Neuronal stem cell (in vitro differentiated cells): Measurements from ENCODE around the gene KRT80.

Source experiments
- DNase-seq: peaks from one replicate; pipeline ENCODE4 v3.0.0-alpha.2; 2013; ENCODE audit warnings: low spot score
- H2AFZ ChIP-seq: one replicate; pipeline ENCODE4 v1.6.1; 2013; ENCODE audit warnings: mild to moderate bottlenecking, low read length, inconsistent platforms
- H2AK5ac ChIP-seq: 2 replicates; pipeline ENCODE4 v1.6.1; 2013; ENCODE audit warnings: low read depth, mild to moderate bottlenecking, inconsistent platforms, low read length, moderate library complexity, mixed read lengths
- H2BK120ac ChIP-seq: 2 replicates; pipeline ENCODE4 v1.6.1; 2013; ENCODE audit warnings: low read depth, mild to moderate bottlenecking, inconsistent platforms, low read length, moderate library complexity, mixed read lengths
- H2BK12ac ChIP-seq: one replicate; pipeline ENCODE4 v1.6.1; 2013; ENCODE audit warnings: low read length, inconsistent platforms
- H2BK15ac ChIP-seq: 2 replicates; pipeline ENCODE4 v1.6.1; 2013; ENCODE audit warnings: mild to moderate bottlenecking, low read length, inconsistent platforms, mixed read lengths
- H2BK5ac ChIP-seq: one replicate; pipeline ENCODE4 v1.6.1; 2013; ENCODE audit warnings: inconsistent platforms, mild to moderate bottlenecking, low read length, moderate library complexity
- H3K14ac ChIP-seq: one replicate; pipeline ENCODE4 v1.6.1; 2013; ENCODE audit warnings: low read length, inconsistent platforms
- H3K18ac ChIP-seq: 2 replicates; pipeline ENCODE4 v1.6.1; 2013; ENCODE audit warnings: low read length, inconsistent platforms
- H3K23ac ChIP-seq: 2 replicates; pipeline ENCODE4 v1.6.1; 2013; ENCODE audit warnings: low read depth, mild to moderate bottlenecking, mixed read lengths, low read length, inconsistent platforms; ENCODE audit not compliant: poor library complexity
- H3K27ac ChIP-seq: replicated peaks from 3 replicates; pipeline ENCODE4 v1.5.1; 2013; ENCODE audit warnings: low read length, inconsistent platforms
- H3K27me3 ChIP-seq, 3 experiments: 2 replicates each; pipeline ENCODE4 v1.6.1; 2013; ENCODE audit warnings: low read length in 3 of 3, mild to moderate bottlenecking in 2 of 3, inconsistent platforms in 1 of 3, low read depth in 1 of 3, mixed read lengths in 1 of 3, moderate library complexity in 1 of 3; ENCODE audit not compliant: control insufficient read depth in 3 of 3, insufficient read depth in 3 of 3
- H3K36me3 ChIP-seq, 2 donors: replicated peaks in 1 of 2; 2 replicates each; pipeline ENCODE4 v1.6.1; 2013; ENCODE audit warnings: low read length in 2 of 2; ENCODE audit not compliant: control insufficient read depth in 2 of 2, insufficient read depth in 2 of 2
- H3K4ac ChIP-seq: 2 replicates; pipeline ENCODE4 v1.6.1; 2013; ENCODE audit warnings: inconsistent platforms, mild to moderate bottlenecking, low read length, moderate library complexity
- H3K4me1 ChIP-seq, 2 donors: 1 replicate in 1 of 2; 2 replicates in 1 of 2; pipeline ENCODE4 v1.6.1; 2013; ENCODE audit warnings: low read length in 2 of 2, low read depth in 1 of 2; ENCODE audit not compliant: control insufficient read depth in 2 of 2, insufficient read depth in 1 of 2
- H3K4me2 ChIP-seq: one replicate; pipeline ENCODE4 v1.6.1; 2013; ENCODE audit warnings: mild to moderate bottlenecking, low read length, inconsistent platforms; ENCODE audit not compliant: insufficient read depth, poor library complexity, severe bottlenecking
- H3K4me3 ChIP-seq, 2 donors: 2 replicates each; pipeline ENCODE4 v1.5.1; 2013; ENCODE audit warnings: low read length in 2 of 2, mild to moderate bottlenecking in 2 of 2, inconsistent platforms in 1 of 2, moderate library complexity in 1 of 2
- H3K79me1 ChIP-seq: one replicate; pipeline ENCODE4 v1.6.1; 2013; ENCODE audit warnings: low read depth, mild to moderate bottlenecking, inconsistent platforms, low read length, moderate library complexity
- H3K9ac ChIP-seq: one replicate; pipeline ENCODE4 v1.6.1; 2013; ENCODE audit warnings: mild to moderate bottlenecking, low read depth, low read length, inconsistent platforms; ENCODE audit not compliant: poor library complexity
- H3K9me3 ChIP-seq, 2 donors: replicated peaks in 1 of 2; 2 replicates each; pipeline versions ENCODE3 to v1.6.1; 2013; ENCODE audit warnings: low read length in 2 of 2, mild to moderate bottlenecking in 2 of 2, inconsistent platforms in 1 of 2, low read depth in 1 of 2, mixed read lengths in 1 of 2, moderate library complexity in 1 of 2; ENCODE audit not compliant: control insufficient read depth in 2 of 2, insufficient read depth in 1 of 2
- H4K8ac ChIP-seq: one replicate; pipeline ENCODE4 v1.6.1; 2013; ENCODE audit warnings: low read depth, mild to moderate bottlenecking, inconsistent platforms, low read length, moderate library complexity
- H4K91ac ChIP-seq: one replicate; pipeline ENCODE4 v1.6.1; 2013; ENCODE audit warnings: low read length, low read depth, mild to moderate bottlenecking, inconsistent platforms; ENCODE audit not compliant: poor library complexity
- WGBS, 2 donors: extraction: QIAGEN DNeasy Blood & Tissue Kit; methylation state at CpG; one replicate each; pipeline ENCODE4 v1.1.7; 2013; ENCODE audit warnings: missing lambda C conversion rate in 2 of 2, mixed read lengths in 1 of 2; ENCODE audit not compliant: insufficient read length in 2 of 2, insufficient replicate concordance in 1 of 2; ENCODE audit errors: extremely low coverage in 2 of 2; 5-methylcytosine and 5-hydroxymethylcytosine counted together

Gene KRT80

DNA sequence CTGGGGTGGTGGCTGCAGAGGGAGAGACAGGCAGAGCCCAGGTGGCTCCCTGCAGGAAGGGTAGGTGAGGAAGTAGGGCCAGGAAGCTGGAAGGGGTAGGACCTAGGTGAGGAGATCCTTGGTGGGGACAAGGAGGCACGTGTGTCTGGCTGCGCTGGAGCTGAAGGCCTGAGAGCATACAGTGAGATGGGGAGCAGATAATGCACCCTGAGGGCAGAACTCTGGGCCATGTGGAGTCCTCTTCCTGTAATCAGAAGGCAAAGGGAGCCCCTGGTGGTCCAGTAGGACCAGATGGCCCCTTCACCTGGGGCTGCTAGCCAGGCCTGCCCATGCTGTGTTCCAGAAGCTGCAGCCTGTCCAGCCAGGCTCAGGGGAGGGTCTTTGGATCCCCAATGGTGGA is 15.3 kb upstream of the KRT80 start:
- H3K4ac ChIP-seq = no peak overlapping the region

DNA sequence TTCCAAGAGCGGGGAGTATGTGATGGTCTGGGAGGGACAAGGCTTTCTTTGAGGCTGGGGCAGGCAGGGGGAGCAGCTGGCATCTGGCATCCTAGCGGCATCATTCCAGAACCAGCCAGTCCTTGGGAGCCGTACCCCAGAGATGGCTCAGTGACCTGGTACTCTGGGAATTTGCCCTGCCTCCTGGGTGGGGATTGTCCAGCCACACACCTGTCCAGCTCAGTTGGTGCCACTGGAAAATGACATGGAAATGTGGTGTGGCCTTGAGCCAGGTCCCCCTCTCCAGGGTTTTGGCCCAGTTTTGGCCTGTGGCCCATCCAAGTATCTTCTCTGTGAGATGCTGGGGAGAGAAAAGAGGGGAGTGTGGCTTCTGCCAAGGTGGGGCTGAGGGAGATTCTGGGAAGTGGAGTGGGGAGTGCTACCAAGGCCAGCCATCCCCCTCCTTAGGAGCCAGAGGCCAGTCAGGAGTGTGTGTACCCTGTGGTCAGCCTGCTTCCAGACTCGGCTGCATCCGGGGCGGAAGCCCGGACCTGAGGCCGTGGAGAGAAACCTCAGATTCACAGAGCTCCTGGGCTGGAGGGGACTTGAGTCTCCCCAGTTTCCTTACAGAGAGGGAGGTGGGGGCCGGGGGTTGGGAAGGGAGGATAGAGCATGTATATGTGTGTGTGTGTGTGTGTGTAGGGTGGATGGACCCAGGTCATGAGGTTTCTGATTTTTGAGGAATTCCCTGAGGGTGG is 14.7 kb upstream of the KRT80 start:
- Histone ChIP-seq H2BK5ac (no peak overlapping the region), H3K27me3 (peaks cover 0 to 48% (median 0%) of the 10 kb centered on the region in 3 experiments), H3K9ac (no peak overlapping the region), H4K8ac (no peak overlapping the region), H3K4me2 (no peak overlapping the region), H4K91ac (no peak overlapping the region), H2AFZ (no peak overlapping the region), H3K27ac (no peak overlapping the region), H3K79me1 (no peaks in the 10 kb centered on the region), H2AK5ac (no peak overlapping the region), H2BK120ac (no peak overlapping the region), H2BK12ac (no peak overlapping the region), H3K4me1 (peaks cover 2 to 15% of the 10 kb centered on the region in 2 donors), H3K4ac (no peak overlapping the region), H3K9me3 (no peaks in the 10 kb centered on the region), H2BK15ac (peak overlapping the region; percentile 7), H3K23ac (no peak overlapping the region), H3K36me3 (no peaks in the 10 kb centered on the region), H3K4me3 (no peak overlapping the region), H3K18ac (no peak overlapping the region), H3K14ac (no peak overlapping the region)
- WGBS, 2 donors = no CpG with 5 or more reads among the region's 9 CpGs
- no peak for DNase-seq

More for the DNA sequence above, 15.3 kb upstream of the KRT80 start:
- no CpG with 5 or more reads among the region's 2 CpGs for WGBS, 2 donors
- Histone ChIP-seq H2BK120ac (no peak overlapping the region), H3K9ac (no peak overlapping the region), H3K9me3 (no peaks in the 10 kb centered on the region), H3K27ac (no peak overlapping the region), H3K4me3 (no peak overlapping the region), H3K4me2 (no peak overlapping the region), H3K79me1 (no peaks in the 10 kb centered on the region), H3K4me1 (peaks cover 2 to 15% of the 10 kb centered on the region in 2 donors), H4K91ac (no peak overlapping the region), H2BK12ac (no peak overlapping the region), H3K36me3 (no peaks in the 10 kb centered on the region), H2BK5ac (no peak overlapping the region), H4K8ac (no peak overlapping the region), H3K27me3 (peaks cover 0 to 46% (median 0%) of the 10 kb centered on the region in 3 experiments), H2BK15ac (peak overlapping the region; percentile 7), H2AK5ac (no peak overlapping the region), H3K18ac (no peak overlapping the region), H3K14ac (no peak overlapping the region), H2AFZ (no peak overlapping the region), H3K23ac (no peak overlapping the region)
- DNase-seq = no peak

DNA sequence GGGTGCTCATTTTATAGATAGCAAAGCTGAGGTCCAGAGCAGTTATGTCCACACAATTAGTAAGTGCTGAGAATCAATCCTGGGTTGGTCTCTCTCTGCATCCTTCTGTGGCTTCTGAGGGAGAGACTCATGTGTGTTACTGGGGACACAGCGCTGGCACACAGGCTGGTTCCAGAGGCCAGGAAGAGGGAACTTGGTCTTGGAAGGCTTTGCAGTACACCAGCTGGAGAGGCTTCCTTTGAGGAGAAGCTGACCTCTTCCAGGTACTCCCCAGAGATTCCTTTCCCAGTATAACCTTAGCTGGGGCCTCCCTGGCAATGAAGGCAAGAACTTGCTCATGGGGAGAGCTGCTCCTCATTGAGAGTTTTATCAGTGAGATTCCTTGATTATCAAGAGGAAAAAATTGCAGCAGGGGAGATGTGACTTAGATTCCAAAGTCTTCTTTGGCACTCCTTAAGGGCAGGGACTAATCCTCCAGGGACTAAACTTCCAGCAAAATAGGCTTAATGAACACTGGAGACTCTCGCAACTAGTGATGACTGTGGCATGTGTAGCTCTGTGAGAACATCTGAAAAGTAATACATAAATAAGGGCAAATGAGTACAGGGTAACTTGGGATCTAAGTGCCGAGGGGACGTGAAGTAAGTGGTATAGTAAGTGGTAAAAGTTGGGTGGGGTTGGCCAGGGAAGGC is 13.9 kb upstream of the KRT80 start:
- no peak overlapping the region for H2BK12ac ChIP-seq
- H4K8ac ChIP-seq = no peak overlapping the region
- H3K36me3 ChIP-seq = no peaks in the 10 kb centered on the region
- H3K14ac ChIP-seq = no peak overlapping the region
- H3K4me1 ChIP-seq = peaks cover 2 to 17% of the 10 kb centered on the region in 2 donors
- no peak for DNase-seq
- no peak overlapping the region for H2BK15ac ChIP-seq
- H3K9me3 ChIP-seq = no peaks in the 10 kb centered on the region
- no peak overlapping the region for H2AFZ ChIP-seq
- H2AK5ac ChIP-seq = no peak overlapping the region
- WGBS, 2 donors = no CpG with 5 or more reads among the region's 4 CpGs
- no peak overlapping the region for H4K91ac ChIP-seq
- H3K4me3 ChIP-seq = no peak overlapping the region
- no peak overlapping the region for H2BK5ac ChIP-seq
- no peak overlapping the region for H3K4ac ChIP-seq
- no peak overlapping the region for H3K27ac ChIP-seq
- H2BK120ac ChIP-seq = no peak overlapping the region
- no peak overlapping the region for H3K4me2 ChIP-seq
- no peak overlapping the region for H3K18ac ChIP-seq
- no peaks in the 10 kb centered on the region for H3K79me1 ChIP-seq
- no peak overlapping the region for H3K9ac ChIP-seq
- no peak overlapping the region for H3K23ac ChIP-seq
- H3K27me3 ChIP-seq = peaks cover 0 to 55% (median 0%) of the 10 kb centered on the region in 3 experiments

DNA sequence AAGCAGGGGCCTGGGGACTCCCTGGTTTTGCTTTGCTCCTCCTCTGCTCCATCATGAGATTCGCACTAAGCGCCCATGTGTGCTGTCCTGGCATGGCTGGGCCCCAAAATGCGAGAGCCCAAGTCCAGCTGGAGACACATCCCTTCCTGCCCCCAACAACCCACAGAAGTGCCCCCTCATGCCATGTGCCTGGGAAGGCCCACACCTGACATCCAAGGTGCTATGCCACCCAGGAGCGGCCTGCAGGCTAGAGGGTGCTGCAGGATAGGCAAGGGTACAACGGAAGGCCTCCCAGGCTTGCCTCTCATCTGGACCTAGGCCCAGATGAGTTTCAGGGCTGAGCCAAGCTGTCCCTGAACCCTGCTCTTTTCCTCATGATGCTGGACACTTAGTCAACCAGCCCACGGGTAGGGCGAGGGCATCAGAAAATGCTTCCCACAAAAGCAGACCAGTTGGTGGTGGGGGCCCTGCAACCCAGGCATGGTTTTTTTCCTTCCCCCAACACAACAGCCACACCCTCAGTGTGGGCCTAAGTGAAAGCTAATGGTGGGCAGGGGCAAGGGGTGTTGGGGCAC is 13.2 kb upstream of the KRT80 start:
- DNase-seq = no peak
- H2AK5ac ChIP-seq = no peak overlapping the region
- peaks cover 0 to 60% (median 0%) of the 10 kb centered on the region in 3 experiments for H3K27me3 ChIP-seq
- H3K14ac ChIP-seq = peak overlapping the region; percentile 2
- H2BK120ac ChIP-seq = no peak overlapping the region
- peak overlapping the region; percentile 22 for H4K91ac ChIP-seq
- peak overlapping the region; percentile 49 for H3K23ac ChIP-seq
- H3K4me1 ChIP-seq = peaks cover 2 to 22% of the 10 kb centered on the region in 2 donors
- no peak overlapping the region for H3K9ac ChIP-seq
- H3K79me1 ChIP-seq = no peaks in the 10 kb centered on the region
- no peak overlapping the region for H2BK15ac ChIP-seq
- H2BK12ac ChIP-seq = no peak overlapping the region
- no peak overlapping the region for H3K4ac ChIP-seq
- H3K4me3 ChIP-seq = no peak overlapping the region
- no peaks in the 10 kb centered on the region for H3K9me3 ChIP-seq
- no peak overlapping the region for H3K27ac ChIP-seq
- no peak overlapping the region for H2BK5ac ChIP-seq
- WGBS, 2 donors = no CpG with 5 or more reads among the region's 7 CpGs
- H3K18ac ChIP-seq = peak overlapping the region; percentile 15
- no peak overlapping the region for H3K4me2 ChIP-seq
- no peak overlapping the region for H2AFZ ChIP-seq
- no peak overlapping the region for H4K8ac ChIP-seq
- no peaks in the 10 kb centered on the region for H3K36me3 ChIP-seq
